Central memory CD4-positive, alpha-beta T cell (primary cell): ENCODE measurements around the gene NOL9.
"Not testable (repeated sequence)": the region's sequence is repeated elsewhere in the genome, so short reads cannot be mapped to it uniquely, and the experiment has no call there.

Experiments
- DNase-seq: peaks from one replicate; pipeline ENCODE4 v3.0.0; 2022

Gene NOL9

GRCh38 chr1:6501279-6501813 lies 53.0 kb downstream of the NOL9 start:
- no peak for DNase-seq

- DNase-seq: no peak
These were observed 53.6 kb downstream of the NOL9 start for GRCh38 chr1:6500544-6501278.

DNA sequence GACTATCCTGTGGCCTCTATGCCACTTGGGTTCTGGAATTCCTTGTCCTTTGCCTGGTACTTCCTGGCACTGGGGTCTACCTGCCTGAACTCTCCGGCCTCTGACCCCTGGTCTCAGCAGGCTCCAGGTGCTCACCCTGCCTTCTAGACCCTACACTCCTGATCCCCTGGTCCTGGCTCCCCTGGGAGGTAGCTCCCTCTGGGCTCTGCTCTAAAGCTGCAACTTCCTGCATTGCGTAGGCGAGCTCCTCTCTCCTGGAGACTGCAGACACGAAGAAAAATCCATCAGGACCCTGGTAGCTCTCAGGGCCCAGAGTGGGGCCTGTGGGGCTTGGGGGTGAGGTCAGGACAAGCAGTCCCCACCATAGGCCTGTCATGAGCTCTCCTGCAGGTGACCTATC lies 55.0 kb downstream of the NOL9 start:
- DNase-seq: no peak

DNA sequence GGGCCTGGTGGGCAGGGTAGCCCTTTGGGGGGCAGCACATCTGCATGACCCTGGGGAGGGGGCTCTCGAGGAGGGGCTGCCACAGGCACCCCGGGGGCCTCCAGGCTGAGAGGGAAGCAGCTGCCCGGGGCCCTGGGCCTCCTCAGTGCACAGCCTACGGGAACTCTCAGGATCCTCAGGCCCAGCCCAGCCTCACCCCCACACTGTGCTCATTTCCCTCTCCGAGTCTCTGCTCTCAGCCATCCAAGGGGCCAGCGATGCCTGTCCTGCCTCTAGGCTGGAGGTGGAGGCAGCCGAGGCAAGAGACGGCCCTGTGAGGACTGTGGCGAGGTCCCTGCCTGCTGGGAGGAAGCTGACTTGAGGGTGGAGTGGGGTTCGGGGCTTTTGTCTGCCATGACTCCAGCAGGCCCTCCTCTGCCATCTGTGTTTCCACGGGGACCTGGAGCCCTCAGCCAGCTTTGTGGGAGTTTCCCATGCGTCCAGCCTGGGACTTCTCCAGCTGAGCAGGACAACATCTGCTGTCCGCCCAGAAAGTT lies 55.7 kb downstream of the NOL9 start:
- no peak for DNase-seq

DNA sequence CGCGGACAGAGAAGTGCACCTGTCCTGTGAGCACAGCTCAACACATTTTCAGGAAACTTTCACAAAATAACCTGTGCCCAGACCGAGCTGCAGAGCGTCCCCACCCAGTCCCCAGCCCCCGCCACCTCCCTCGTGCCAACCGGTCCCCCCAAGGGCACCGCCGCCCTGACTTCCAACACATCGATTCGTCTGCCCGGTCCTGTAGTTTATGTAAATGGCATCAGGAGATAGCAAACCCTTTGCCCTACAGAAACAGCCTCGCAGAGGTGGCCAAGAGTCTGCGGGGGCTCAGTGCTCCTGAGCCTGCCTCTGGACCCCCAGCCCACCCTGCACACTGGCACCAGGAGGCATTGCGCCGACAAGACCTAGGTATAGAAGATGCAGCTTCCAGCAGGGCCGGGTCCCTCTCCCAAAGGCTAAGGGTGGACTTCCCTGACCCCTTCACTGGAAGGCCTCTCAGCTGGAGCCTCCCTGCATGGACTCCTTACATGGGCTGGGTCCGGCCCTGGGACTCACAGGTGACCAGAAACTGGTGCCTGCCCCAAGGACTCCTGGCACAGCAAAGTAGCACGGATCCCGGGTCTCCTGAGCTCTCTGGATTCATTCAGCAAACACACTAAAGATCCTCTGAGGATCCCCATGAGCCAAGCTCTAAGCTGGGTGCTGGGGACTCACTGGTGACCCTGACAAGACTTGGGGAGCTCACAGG lies 56.3 kb downstream of the NOL9 start:
- no peak for DNase-seq

DNA sequence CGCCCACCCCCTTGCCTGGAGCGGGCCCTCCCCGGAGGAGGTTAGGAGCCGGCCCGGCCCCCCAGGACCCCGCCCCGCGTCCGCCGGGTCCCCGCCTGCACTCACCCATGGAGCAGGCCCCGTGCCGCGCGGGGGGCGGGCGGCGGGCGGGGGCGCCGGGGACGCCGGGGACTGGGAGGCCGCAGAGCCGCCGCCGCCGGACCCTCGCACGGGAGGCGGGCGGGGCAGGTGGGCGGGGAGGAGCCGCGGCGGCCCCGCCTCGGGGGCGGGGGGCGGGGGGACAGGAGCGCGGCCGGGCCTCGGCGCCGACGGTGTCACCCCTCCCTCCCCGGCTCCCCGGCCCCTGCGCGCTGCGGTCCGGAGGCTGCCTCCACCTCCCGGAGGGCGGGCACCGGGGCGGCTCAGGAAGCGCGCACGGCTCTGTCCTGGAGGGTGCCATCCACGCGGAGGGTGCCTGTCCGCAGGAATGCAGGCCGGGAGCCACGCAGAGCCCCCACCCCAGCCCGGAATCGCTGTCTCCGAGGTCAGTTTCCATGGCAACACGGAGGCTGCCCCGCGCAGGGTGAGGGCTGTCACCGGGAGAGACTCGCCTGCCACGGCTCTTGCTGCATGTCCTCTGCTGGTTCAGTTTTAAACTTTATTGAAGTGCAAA lies 57.0 kb downstream of the NOL9 start:
- DNase-seq: peak; percentile 53

DNA sequence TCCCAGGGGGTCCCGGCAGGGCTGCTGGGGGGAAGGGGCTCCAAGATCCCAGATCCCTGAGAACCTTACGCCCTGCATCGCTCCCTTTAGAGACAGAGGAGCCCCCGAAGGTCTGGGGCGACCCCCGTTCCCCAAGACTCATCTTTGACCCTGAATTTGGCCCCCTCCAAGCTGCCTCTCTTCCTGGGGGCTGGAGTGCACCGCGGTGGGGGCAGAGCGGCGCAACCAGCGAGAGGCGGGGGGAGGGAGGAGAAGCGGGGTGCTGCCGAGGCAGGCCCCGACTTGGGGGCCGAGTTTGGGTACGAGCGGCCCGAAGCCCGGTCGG lies 57.5 kb downstream of the NOL9 start:
- DNase-seq: no peak

DNA sequence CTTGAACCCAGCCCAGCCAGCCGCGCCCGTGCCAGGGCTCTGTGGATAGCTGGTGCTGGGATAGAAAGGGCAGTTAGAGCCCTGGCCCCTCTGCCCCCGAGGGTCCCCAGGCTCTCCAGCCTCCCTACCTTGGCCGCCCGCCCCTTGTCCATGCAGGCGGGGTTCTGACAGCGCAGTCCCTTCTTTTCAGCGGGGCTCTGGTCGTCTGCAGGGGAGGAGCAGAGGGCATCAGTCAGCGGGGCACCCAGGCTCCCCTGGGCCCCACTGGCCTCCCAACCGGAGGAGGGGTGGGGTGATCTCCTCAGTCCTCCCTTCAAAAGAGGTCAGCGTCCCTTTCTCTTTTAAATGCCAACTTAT lies 58.0 kb downstream of the NOL9 start:
- no peak for DNase-seq

DNA sequence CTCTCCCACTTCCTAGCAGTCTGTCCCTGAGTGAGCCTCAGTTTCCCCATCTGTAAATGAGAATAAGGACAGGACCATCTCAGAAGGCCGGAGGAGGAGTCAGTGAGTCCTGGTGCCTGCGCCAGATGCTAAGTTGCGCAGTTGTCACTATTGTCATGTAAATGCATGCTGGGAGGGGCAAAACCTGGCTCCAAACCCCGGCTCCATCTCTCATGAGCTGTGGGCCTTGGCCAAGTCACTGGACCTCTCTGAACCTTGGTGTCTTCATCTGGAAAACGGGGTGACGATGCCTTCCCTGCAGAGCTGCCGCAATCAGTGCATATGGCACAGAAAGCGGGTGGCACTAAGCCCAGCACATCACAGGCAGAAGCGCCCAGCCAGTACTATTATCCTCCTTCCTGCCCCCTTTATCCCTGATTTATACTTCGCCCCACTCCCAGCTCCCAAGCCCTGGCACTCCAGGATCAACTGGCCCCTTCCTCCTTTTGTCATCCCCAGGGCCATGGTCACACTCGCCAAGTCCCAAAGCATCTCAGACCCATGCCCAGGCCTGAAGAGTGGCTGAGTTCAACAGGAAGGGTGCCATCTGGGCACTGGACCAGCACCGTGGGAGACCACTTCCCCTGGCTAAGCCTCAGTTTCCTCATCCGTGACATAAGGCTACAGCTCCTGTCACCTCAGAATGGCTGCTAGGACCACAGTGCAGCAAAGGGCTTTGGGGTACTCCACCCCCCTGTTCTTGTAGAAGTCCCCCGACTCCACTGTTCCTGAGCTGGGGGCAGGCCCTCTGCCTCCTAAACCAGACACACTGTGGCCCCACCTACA lies 58.6 kb downstream of the NOL9 start:
- DNase-seq: no peak

DNA sequence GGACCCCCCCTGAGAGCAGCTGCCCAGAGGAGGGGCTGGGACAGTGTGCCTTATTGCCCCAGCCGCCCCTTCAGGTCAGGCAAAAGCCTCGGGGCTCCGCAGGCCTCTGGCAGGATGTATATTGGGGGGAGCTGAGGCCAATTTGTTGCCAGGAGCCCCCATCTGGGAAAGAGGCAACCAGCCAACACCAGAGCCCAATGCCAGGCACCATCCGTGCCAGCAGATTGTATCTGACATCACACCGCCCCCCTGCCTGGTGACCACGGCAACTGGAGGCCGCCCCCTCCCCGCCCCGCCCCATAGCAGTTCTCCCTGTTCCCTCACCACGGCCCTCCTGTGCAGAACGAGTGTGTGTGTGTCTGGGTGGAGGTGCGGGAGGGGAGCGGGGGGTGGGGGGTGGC lies 59.3 kb downstream of the NOL9 start:
- DNase-seq: no peak

GRCh38 chr1:6494627-6495026 lies 59.7 kb downstream of the NOL9 start:
- DNase-seq: no peak

DNA sequence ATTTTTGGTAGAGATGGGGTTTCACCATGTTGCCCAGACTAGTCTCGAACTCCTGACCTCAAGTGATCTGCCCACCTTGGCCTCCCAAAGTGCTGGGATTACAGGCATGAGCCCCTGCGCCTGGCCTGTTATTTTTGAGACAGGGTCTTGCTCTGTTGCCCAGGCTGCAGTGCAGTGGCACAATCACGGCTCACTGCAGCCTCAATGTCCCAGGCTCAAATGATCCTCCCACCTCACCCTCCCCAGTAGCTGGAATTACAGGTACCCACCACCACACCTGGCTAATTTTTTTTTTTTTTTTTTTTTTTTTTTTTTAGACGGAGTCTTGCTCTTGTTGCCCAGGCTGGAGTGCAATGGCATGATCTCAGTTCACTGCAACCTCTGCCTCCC lies 60.5 kb downstream of the NOL9 start:
- not testable (repeated sequence) for DNase-seq

DNA sequence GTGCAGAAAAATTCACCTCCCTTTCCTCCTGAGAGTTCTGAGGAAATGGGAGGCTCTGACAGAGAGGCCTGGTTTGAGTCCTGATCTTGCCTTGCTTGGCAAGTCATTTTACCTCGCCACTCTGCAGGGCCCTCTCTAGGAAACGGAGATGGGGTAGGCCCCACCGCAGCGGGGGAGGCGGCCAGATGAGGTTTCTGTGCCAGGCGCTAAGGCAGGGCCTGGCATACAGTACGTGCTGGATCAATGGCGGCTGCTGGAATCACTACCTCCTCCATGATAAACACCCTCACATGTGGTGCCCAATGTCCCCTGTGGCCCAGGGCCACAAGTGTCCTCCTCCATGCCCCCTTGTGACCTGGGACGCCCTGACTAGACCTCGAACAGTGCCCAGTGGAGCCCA lies 62.3 kb downstream of the NOL9 start:
- no peak for DNase-seq

GRCh38 chr1:6491480-6491962 lies 62.8 kb downstream of the NOL9 start, which contains the start of gene PLEKHG5:
TSS of gene PLEKHG5 (minus strand) at chr1:6491667. CDS start at chr1:6477571, 14,096 bp downstream.
- no peak for DNase-seq

DNA sequence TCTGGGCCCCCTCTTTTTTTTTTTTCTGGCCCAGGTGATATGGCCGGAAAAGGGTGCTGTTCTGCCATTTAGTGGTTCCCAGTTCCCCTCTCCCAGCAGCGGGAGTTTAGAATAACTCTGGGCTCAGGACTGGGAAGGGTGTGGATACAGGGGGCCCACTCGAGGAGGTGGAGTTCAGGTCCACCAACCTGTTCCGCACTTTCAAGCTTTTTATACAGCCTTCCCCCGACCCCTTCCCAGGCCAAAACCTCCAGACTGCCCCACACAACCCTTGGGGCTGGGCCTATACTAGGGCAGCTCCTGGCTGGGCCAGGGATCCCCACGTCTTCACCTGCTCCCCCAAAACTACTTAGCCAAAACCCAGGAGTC lies 63.2 kb downstream of the NOL9 start:
- no peak for DNase-seq

DNA sequence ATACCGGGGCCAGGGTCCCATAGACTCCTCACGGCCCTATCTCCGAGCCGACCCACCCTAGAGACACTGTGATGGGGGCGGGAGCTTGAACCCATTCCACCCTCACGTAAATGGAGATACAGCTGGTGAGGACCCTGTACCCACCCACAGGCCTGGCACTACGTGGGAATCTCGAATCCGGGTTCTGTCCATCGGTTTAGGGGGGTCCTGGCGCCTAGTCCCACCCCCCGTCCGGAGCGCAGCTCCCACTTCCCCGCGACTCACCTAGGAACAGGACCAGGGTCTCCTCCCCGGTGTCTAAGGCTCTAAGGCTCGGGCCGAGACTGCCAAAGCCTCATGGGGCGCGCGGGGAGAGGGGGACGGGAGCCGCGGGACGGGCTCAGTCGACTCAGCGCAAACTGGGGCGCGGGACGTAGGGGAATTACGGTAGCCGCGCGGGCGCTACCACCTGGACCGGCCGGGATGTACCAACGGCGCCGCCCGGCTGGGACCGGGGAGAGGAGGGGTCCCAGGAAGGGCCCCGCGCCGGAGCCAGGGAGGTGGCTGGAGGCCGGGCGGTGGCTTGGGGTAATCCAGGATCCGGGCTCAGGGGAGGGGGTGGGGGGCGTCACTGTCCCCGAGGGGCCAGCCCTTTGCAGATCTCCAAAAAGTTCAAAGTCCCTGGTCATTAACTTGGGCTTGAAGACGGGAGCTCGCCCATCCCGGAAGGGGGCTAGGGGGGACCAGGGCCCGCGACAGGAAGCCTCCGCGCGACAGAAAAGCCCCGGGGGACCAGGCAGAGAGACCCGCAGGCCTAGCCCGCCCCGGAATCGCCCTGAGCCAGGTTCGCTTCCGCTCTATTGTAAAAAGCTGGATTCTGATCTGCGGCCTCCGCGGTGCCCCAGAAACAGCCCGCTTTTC lies 63.9 kb downstream of the NOL9 start:
- DNase-seq: no peak

DNA sequence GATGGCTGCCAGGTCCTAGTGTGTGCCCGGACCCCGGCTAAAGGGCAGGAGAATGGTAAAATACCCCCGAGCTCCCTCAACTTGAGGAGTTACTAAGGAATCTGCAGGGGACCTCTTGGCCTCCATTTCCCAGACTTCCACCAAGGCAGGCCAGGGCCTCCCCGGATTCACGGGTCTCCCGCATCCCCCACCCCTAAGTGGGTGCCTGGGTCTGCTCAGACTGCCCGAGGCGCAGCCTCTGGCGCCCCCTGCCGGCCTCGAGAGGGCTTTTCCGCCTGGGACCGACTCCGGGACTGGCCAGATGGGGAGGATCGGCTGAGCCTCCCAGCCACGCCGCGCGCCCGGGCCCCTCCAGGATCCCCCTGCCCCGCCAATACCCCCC lies 64.5 kb downstream of the NOL9 start:
- peak; percentile 74 for DNase-seq

DNA sequence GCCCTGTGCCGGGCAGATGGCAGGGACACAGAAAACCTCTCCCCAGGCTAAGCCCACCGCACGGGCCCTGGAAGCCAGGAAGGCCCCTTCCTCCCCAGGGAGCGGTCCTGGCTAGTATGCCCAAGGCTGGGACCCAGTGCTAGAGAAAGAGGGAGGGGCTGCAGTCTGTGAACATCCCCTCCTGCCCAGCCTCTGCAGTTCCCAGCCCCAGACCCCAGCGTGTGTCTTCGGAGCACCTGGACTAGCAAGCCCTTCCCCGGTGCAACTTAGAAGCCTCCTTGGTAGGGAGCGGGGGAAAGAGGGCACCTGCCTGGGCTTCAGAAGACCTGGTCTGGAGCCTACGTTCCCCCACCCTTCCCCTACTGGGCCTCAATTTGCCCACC lies 64.9 kb downstream of the NOL9 start:
- DNase-seq: no peak

DNA sequence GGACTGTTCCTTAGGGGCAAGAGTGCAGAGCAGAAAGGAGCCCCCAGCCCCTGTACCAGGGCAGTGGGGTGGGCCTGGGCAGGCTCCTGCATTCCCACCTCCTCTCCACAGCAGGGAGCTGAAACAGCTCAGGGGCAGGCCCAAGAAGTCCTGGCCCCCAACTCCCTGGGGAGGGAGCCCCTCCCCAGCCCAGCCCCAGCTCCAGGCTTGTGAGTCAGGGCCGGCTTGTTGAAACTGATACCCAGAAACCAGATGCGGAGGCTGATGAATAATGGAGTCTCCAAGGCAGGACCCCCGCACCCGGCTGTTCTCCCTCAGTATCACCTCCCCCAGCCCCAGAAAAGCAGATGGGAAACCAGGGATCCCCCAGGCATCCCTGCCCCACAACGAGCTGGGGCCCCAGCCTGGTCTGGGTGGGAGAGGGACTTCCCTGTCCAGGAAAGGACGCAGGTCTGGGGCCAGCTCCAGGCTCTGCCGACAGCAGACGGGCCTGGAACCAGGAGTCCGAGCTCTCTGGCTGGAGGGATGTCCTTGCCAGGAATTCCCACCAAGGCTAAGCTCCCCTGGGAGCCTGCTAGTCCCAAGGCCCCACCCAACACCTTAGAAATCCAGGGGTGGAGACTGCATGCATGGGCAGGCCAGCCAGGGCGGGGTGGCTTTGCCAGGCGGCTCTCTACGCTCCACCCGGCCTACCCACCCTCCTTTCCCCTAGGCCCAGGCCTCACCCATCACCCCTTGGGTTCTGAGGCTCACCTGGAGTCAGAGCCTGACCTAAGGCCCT lies 65.5 kb downstream of the NOL9 start:
- DNase-seq: no peak

DNA sequence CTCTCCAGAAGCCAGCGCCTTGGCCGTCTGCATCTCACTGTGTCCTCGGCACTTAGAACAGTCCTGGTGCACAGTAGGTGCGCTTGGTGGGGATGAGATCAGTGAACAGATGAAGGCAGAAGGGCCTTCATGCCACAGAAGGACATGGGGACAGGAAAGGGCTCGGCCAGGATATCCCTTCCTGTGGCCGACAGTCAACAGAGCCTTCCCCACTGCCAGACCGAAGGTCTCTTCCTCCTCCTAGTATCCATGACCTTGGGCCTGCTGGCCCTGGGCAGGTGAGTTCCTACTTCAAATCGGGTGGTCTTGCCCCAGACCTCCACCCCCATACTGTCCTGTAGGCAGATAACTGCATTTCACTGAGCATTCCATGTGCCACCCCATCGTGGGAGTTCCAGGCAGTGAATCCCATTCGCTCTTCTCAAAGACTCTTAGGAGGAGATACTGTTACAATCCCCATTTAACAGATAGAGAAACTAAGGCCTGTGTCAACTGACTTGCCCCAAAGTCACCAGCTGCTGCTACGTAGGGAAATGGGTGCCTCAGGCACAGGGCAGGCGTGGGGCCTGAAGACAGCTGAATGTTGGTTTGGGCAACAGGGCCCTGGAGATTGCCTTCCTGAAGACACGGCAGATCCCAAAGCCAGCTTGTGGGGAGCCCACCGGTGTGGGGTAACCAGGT lies 66.4 kb downstream of the NOL9 start:
- no peak for DNase-seq
